ENCODE measurements around the gene TMEM132D.

DNA sequence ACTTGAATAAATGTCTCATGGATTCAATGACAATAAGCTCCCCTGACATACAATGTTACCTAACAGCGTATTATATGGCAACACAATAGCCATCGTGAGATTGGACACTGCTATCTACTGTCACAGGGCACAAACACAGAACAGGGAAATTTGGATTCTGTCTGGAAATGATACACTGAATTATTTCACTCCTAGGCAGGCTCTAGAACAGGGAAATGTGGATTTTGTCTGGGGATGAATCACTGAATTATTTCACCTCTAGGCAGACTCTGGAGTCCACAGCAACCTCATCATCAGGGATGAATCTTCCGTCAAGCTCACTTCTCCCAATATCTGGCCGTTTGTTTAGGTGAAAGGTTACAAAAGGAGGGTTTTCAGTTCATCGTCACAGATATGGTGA, 288.8 kb downstream of the TMEM132D start:
- TF ChIP-seq FOS (IDR thresholded peaks at IDR 0.05; ENCODE audit: low read depth, low read length) (no peak), BHLHE40 (IDR thresholded peaks at IDR 0.05; ENCODE audit: low read depth, low read length) (no peak), CTCF (conservative IDR thresholded peaks at IDR 0.05; ENCODE audit: low read depth, low read length) (no peak), POLR2A (IDR thresholded peaks at IDR 0.05; ENCODE audit: low read depth, low read length) (no peak), RCOR1 (IDR thresholded peaks at IDR 0.05; ENCODE audit: insufficient replicate concordance, low read length) (no peak), CEBPB (IDR thresholded peaks at IDR 0.05; ENCODE audit: low read depth, low read length) (no peak), RFX5 (IDR thresholded peaks at IDR 0.05; ENCODE audit: low read depth, low read length) (no peak), RAD21 (IDR thresholded peaks at IDR 0.05; ENCODE audit: low read length) (no peak), ELK1 (IDR thresholded peaks at IDR 0.05; ENCODE audit: borderline replicate concordance, low read depth, low read length) (no peak)
